ENCODE measurements around the gene C17orf67.
A peak's percentile ranks its signal among the peaks of the same experiment; 100 is the strongest.

The C17orf67 gene

DNA sequence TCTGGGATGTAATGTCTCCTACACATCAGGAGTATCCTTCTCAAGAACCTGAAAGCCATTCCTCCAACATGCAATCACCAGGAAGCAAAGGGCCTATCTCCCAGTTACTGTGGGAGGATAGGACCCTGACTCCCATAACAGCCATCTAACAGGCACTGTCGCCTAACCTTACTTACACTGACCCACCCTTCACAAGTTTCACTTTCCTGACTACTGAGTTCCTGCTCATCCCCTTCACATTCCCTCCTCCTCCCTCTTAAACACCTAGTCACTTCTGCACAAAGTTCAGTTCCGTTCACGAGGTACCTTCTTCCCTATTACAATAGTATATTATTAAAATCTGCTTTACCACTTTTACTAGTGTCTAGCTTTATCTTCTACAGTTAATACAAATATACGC is 1.3 kb downstream of the C17orf67 start:
- no peak for DNase-seq

DNA sequence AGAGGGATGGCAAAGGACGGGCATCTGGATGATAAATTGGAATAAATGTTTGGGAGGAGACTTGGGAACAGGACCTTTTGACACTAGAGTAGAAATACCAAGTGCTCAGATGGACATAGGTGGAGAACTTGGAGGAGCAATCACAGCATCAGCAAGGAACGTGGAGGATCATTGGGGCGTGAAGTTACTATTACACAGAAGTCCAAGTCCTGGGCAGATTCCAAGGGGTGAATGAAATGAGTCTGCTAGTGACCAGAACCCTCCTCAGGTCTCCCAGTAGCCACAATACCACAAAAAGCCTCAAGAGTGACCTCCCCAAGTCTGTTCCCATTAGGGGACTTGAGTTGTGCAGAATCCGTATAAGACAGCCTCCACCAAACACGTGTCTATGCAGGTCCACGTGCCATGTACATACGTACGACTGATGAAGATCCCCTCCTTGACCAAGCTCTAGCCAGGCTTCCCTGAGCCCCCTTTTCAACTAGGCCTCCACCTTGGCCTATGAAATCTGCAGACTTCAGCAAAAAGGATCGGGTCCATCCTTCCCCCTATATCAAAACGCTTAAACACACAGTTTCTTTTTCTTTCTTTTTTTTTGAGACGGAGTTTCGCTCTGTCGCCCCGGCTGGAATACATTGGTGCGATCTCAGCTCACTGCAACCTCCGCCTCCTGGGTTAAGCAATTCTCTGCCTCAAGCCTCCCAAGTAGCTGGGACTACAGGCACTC is 2.2 kb downstream of the C17orf67 start:
- DNase-seq: no peak

DNA sequence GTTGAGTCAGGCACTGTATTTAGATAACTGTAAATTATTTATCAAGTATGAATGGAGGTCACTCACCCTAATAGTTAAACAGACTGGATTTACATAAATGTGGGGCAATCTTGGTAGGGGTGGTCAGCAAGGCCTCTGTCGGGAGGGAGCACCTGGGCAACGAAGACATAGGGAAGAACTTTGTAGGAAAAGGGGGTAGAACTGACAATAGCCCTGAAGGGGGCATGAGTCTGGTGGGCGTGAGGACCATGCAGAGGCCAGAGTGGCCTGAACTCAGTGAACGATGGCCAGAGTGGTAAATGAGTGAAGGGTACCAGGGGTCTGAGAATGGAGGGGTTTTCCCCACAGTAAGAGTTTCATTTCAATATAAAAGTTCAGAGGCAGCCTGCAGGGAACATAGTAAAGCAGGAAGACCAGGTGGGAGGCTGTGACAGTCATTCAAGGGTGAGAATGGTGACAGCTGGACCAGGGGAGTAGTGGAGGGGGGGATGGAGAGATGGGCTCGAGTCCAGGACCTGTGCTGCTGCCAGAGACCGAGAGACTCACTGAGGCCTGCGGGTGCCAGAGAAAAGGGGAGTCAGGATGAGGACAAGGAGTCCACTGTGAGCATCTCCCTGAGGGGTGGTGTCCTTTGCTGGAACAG is 2.9 kb downstream of the C17orf67 start:
- DNase-seq: no peak

DNA sequence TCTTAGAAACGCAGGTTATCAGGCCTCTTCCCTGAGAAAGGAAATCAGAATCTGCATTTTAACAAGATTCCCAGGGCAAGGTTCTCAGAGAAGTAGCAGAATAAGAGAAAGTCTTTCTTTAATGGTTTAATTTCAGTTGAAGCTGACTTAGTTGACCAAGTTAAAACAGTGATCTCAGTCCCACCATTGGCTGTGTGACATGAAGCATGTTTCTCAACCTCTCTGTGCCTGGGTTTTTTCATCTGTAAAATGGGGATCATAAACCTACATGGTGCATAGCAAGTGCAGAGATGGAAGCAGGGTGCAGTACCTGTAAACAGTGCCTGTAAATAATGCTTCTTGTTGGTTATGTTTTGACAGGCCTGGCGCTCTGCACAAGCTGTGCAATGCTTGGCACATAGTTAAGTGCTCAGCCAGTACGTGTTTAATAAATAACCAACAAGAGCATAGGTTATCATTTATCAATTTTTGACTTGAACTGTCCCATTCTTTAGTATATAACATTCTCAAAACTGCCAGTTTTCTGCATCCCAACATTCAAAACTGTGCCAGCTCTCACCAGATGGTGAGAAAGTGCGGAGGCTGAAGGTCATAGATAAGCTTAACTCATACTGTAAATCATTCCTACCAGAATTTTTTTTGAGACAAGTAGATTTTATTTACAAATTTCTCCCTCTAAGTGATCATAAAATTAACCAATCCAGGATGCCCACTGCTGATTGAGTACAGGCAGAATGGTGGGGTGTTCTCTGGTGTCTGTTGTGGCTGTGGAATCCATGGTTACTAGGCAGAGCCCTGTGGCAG is 6.9 kb downstream of the C17orf67 start:
- no peak for DNase-seq

DNA sequence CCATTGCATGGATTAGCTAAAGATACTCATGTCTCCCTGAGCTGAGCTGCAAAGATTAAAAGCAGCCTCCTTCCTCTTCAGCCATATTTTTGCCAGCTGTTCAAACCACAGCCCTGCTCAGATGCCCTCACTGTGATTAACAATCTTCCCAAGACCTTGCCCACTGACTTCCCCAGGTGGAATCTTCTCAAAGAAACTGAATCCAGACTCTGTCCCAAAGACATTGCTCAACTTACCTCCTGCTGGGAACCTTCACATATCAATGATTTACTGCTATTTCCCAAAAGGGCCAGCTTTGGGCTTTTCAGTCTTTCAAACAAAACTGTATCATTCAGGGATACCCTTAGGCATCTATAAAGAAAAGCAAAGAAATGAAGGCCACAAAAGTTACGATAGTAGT is 9.2 kb downstream of the C17orf67 start:
- DNase-seq: no peak

DNA sequence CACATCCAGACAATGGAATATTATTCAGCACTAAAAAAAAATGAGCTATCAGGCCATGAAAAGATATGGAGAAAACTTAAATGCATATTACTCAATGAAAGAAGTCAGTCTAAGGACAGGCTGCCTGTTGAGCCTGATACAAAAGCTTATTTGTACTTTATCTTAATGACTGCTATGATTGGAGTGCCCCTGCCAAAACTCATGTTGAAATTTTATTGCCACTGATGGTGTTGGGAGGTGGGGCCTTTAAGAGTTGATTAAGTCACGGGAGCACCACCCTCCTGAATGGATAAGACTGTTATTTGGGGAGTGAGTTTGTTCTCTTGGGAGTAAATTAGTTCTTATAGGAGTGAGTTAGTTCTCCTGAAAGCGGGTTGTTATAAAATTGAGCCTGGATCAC is 9.9 kb downstream of the C17orf67 start:
- no peak for DNase-seq

DNA sequence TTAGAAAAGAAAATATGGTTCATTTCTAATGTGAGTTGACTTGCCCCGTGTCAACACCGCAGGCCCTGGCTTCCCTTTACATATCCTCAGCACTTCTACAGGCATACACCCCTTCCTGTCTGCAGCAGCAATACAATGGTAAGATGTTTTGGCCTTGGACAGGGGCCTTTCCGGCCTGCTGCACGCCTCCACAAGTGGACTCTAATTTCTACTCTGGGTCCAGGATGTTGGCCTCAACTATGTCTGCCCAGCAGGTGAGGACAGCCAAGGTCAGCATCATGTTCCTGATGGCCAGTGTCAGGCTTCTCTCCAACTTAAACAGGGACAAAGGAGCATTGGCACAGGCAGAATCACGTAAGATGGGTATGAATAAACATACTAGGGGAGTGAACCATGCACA is 11.0 kb downstream of the C17orf67 start:
- no peak for DNase-seq

DNA sequence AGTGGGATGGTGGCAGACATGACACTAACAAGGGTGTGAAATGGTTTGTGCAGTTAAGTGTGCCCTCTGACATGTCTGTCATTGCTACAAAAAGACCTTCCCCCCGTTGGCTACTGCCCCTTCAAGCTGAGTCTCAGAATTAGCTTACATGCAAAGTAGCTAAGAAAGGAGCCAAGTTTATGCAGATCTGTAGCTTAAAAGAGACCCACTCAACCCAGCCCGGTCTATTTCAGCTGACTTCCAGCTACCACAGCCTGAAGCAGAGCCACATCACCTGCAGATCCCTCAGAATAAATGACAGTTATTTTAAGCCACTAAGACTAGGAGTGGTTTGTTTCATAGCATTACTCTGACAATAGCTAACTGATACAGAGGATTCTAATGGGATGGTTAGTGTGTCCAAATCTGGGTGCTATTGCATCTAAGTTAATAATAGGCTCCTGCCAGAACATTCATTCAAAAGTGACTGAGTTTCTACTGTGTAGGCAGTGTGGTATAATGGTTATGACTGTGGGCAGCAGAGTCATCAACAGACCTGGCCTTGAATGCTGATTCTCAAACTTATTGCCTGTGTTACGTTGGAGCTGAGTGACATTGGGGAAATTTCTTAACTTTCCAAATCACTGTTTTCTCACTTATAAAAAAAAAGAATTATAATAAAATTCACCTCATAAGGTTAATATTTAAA is 11.7 kb downstream of the C17orf67 start:
- DNase-seq: no peak

DNA sequence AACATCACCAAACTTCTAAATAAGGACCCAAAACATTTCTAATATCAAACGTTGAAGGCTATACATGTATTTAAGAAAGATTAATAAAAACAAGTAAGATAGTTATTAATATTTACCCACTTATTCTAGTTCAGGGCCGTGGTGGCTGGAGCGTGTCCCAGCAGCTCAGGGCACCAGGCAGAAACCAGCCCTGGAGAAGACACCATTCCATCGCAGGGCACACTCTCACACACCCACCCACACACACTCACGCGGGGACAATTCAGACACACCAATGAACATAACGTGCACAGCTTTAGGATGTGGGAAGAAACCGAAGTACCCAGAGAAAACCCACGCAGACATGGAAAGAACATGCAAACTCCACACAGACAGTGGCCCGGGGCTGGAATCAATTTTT is 13.5 kb downstream of the C17orf67 start:
- DNase-seq: no peak

DNA sequence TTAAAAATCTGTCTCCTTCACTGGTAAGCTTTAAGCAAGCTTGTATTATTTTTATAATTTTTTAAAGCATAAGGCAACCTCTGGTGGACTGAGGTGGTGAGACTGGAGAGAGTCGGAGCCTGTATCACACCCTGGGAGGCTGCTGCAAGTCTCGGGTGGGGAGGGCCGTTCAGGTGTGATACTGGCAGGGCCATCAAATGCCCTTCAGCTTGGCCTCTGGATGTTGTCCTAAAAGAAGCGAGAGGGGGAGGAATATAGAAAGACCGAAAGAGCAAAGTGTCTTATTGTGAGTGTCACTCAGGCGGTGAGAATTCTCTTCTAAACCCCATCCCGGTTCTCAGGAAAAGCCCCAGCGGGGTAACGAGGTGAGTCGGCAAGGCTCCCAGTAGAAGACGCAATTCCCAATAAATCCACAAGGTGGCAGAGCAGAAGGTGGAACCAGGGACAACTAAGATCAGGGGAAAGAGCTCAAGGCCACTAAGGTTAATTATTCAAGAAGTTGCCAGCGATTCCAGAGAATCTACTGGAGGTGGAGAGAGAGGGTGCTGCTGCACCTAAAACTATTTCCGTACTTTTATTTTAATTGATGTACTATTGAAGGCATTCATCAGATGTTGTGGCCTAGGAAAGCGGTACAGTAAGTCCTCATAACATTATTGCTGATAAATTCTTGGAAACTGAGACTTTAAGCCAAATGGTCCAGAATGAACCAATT is 14.1 kb downstream of the C17orf67 start:
- DNase-seq: peak; percentile 71

DNA sequence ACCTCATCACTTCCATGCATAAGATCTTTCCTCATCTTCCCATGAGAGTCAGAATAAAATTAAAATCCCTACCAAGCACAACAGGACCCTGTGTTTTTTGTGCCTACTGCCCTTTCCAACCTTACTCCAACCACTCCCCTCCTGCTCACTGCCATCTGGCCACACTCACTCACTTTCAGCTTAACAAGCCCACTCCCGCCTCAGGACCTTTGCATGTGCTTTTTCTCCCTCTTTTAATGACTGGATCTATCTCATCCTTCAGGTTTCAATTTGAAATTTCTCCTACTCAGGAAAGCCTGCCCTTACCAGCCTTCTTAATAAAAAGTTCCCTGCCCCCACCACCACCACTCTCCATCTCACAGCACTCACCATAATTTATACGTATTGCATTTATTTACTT is 14.7 kb downstream of the C17orf67 start:
- no peak for DNase-seq

DNA sequence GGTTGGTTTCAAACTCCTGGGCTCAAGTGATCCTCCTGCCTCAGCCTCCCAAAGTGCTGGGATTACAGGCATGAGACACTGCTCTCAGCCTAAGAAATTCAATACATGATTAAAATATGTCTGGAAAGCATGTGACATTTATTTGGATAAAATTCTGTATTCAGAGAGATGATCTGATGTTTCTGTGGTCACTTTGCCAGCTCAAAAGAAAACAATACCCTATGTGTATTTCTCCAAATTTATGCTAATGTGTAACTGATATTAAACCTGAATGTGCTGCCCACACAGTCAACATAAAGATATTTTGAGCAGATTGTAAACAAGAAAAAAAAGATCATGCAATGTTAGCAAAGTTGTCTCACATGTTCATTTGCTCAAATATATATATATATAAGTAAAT is 16.7 kb downstream of the C17orf67 start:
- DNase-seq: no peak

DNA sequence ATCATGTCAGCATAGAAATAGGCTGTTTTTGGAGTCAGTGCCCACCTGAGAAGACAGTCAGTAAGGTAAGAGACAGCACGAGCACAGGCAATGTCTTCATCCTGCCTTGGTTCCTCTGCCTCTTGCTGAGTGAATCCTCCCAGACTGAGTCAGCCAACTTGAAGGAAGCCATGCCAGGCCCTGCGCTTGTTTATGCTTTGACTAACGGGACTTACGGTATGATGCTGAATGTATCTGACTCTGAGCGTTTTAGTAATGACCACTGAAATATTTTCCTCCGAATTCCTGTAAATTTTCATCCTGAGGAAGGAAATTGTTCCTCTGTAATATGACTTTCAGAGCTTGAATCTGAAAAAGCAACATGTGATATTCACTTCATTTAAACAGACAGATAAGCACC is 18.0 kb downstream of the C17orf67 start:
- DNase-seq: no peak

DNA sequence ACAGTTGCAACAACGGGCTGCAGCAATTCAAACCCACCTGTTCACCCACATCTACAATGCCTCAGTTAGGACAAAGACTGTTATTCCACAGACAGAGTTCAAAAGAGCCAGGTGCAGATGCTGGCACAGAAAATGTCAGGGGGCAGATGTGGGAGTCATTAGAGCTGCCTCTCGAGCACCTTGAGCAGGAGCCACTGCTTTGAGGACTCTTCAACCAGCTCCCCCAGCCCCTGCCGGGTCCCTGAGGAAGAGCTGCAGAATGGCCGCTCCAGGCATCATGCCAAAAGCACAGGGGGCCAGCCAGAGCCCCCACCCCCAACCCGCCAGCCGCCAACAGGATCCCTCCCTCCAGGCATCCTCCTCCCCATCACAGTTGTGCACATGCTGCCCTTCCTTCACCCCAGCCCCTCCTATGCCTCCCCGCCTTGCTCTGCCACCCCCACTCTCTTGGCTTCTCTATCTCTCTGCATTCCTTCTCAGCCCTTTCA is 20.8 kb downstream of the C17orf67 start:
- DNase-seq: peak; percentile 79

DNA sequence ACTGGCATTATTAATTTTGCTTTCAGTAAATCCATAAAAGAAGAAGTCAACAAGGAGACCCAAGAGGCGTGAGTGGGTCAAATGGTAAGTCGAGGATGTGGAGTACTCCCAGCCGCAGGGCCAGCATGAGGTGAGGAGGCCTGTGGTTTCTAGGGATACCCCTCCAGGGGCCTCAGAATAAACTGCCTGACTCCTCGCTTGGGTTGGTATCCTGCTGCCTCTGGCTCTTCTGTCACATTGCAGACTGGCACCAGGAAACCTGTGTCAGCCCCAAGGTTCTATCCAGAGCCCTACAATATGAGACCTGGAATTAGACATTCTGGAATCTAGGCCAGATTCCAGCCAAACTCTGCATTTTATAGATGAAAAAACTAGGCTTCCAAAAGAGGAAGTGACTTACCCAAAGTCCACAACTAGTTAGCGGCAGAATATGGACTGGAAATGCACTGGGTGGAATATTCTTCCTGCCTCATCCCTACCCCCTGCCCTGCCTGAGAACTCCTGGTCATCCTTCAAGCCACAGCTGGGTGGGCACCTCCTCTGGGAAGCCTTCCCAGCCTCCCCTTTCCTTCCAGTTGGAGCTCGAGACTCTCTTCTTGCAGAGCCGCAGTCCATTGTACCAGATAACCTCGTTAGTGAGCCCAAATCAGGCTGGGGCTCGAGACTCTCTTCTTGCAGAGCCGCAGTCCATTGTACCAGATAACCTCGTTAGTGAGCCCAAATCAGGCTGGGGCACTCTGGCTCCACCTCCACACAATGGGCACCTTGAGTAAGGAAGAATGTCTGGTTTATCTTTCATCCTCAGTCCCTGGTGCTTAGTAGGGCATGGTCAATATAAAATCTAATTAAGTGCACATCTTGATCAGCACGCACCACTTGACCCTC is 22.6 kb downstream of the C17orf67 start:
- DNase-seq: no peak

DNA sequence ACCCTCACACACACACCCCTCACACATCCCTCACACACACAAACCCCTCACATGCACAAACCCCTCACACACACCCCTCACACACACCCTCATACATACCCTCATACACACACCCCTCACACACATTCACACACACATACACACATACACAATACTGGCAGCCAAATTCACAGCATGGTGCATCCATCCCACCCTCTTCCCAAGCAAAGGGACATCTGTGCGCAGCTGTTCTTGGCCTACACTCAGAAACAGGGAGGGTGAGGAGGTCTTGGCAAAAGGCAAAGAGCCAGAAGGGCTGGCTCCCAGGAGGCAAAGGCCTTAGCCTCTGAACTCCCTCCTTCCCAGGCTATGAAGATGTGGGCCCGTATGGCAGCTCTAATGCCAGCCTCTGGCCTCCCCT is 23.4 kb downstream of the C17orf67 start:
- peak; percentile 30 for DNase-seq

DNA sequence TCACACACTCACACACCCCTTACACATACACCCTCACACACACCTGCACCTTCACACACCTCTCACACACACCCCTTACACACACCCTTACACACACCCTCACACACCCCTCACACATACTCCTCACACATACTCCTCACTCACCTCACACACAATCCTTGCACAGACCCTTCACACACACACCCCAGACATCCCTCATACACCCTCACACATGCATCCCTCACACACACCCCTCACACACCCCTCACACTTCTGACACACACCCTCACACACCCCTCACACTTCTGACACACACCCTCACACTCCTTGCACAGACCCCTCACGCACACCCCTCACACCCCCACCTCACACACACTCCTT is 23.9 kb downstream of the C17orf67 start:
- no peak for DNase-seq

DNA sequence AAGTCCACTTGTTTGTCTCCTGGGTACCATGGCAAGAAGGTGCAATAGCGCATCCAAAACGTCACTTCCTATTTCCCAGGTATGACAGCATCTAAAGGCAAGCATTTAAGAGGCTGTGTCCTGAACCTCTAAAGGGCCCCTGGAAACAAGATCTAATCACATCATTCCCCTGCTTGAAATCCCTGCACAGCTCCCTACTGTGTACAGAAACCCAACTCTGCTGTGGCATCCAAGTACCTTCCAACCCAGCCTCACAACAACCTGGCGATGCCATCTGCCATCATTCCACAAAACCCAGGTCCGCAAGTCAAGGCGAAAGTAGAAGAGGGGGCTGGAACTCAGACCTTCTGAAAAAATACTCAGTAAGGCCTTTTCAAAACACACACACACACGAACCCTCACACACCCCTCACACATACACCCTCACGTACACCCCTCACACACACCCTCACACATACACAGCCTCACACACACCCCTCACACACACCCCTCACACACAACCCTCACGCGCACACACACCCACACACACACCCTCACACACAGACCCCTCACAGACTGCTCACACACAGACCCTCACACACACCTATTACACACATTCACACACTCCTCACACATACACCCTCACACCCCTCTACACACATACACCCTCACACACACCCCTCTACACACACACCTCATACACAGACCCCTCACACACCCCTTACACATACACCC is 24.5 kb downstream of the C17orf67 start:
- no peak for DNase-seq

DNA sequence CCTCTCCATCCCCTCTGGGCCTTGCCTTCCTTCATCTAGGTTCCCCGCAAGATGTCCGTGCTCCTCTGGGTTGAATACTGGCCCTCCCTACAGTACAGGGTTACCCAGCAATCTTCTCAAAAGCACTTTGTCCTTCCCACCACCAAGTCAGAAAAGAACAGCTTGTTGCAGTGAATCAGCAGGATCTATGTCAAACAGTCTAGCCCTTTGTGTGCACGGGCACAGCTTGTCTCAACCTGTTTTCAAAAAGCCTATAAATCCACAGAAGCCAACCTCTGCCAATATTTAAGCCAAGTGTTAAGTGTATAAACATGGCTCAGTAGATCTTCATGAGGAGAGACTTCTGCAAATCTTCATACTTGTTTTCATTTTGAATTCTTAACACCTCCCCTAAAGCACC is 25.2 kb downstream of the C17orf67 start:
- DNase-seq: peak; percentile 27

DNA sequence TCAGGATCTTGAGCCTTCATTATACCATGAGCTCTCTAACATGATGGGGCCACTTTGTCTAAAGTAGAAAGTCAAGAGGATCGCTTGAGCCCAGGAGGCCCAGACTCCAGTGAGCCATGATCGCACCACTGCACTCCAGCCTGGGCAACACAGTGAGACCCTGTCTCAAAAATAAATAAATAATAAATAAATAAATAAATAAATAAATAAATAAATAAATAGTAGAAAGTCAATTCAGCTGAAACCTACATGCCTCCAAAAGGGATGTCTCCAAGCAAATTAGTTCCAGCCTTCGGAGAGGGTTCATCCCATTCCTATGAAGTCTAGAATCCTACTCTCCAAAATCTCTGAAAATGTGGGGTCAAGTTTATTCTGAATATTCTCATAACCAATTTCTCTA is 26.0 kb downstream of the C17orf67 start:
- DNase-seq: no peak

DNA sequence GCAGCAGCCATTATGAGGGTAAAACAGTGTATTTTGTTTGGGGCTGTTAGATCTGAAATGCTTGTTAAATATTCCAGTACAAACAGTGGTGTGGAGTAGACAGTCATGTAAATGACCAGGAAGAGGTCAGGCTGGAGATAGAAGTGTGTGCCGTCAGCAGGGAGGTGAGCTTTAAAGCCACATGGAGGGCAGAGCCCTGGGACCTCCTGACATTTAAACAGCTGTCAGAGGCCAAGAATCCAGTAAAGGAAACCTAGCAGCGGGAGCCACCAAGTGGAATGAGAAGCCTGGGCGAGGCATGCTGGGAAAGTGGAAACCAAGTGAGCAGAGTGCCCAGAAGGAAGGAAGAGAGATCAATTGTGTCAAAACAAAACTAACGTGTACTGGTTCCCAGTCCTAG is 26.8 kb downstream of the C17orf67 start:
- no peak for DNase-seq
